ENCODE measurements around the gene GBE1. TPM values are rescaled to one million over a fixed set of nuclear protein-coding genes. Genes with fewer than 3 reads are reported as not detected.
"Not testable (repeated sequence)": the region's sequence is repeated elsewhere in the genome, so short reads cannot be mapped to it uniquely, and the experiment has no call there.

The GBE1 gene
- total RNA-seq, 6 experiments from 2014 or later, result 78.3 to 93.4 (median 87.8) TPM

- no peaks in the 10 kb centered on the region for H3K9me3 Mint-ChIP-seq
- no peak overlapping the region for H3K27ac Mint-ChIP-seq
Measured at GRCh38 chr3:81770710-81771109, 9.3 kb upstream of the GBE1 start.

GRCh38 chr3:81769299-81769698, 7.9 kb upstream of the GBE1 start:
- H3K36me3 Mint-ChIP-seq (ENCODE audit: low read depth), result no peaks in the 10 kb centered on the region
- H3K9me3 Mint-ChIP-seq, result no peaks in the 10 kb centered on the region
- DNase-seq, result no peak
- H3K27me3 Mint-ChIP-seq (ENCODE audit: insufficient read depth), result peaks cover 8% of the 10 kb centered on the region
- H3K4me1 Mint-ChIP-seq (ENCODE audit: low read depth), result peaks cover 9% of the 10 kb centered on the region; the same call in 1 of the 2 replicates
- no peak for TF ChIP-seq CTCF (IDR thresholded peaks at IDR 0.05)
- no peak overlapping the region for H3K27ac Mint-ChIP-seq
- no peak overlapping the region for H3K4me3 Mint-ChIP-seq

More at GRCh38 chr3:81770710-81771109, 9.3 kb upstream of the GBE1 start:
- H3K4me3 Mint-ChIP-seq, result no peak overlapping the region
- no peak for TF ChIP-seq CTCF (IDR thresholded peaks at IDR 0.05)
- DNase-seq, result no peak
- peaks cover 8% of the 10 kb centered on the region for H3K27me3 Mint-ChIP-seq (ENCODE audit: insufficient read depth)
- no peaks in the 10 kb centered on the region for H3K36me3 Mint-ChIP-seq (ENCODE audit: low read depth)
- H3K4me1 Mint-ChIP-seq (ENCODE audit: low read depth), result no peaks in the 10 kb centered on the region

GRCh38 chr3:81767250-81767859, 5.9 kb upstream of the GBE1 start:
- DNase-seq; H3K27me3 Mint-ChIP-seq (ENCODE audit: insufficient read depth); H3K27ac Mint-ChIP-seq; H3K9me3 Mint-ChIP-seq; H3K4me3 Mint-ChIP-seq; H3K36me3 Mint-ChIP-seq (ENCODE audit: low read depth): not testable (repeated sequence)
- H3K4me1 Mint-ChIP-seq (ENCODE audit: low read depth), result peaks cover 18% of the 10 kb centered on the region

GRCh38 chr3:81765400-81765799, 4.0 kb upstream of the GBE1 start:
- H3K4me3 Mint-ChIP-seq, result no peak overlapping the region
- TF ChIP-seq CTCF (IDR thresholded peaks at IDR 0.05), result no peak
- H3K27me3 Mint-ChIP-seq (ENCODE audit: insufficient read depth), result peaks cover 3% of the 10 kb centered on the region; the same call in 1 of the 2 replicates
- no peak overlapping the region for H3K27ac Mint-ChIP-seq
- no peak for DNase-seq
- no peaks in the 10 kb centered on the region for H3K9me3 Mint-ChIP-seq
- 0 out of 2 replicates have a peak, but pooled peaks cover 5% of the 10 kb centered on the region for H3K36me3 Mint-ChIP-seq (ENCODE audit: low read depth)
- peaks cover 23% of the 10 kb centered on the region for H3K4me1 Mint-ChIP-seq (ENCODE audit: low read depth)

GRCh38 chr3:81764665-81765064, 3.2 kb upstream of the GBE1 start:
- Mint-ChIP-seq H3K4me1 (ENCODE audit: low read depth) (peaks cover 31% of the 10 kb centered on the region), H3K9me3 (no peaks in the 10 kb centered on the region), H3K27me3 (ENCODE audit: insufficient read depth) (peaks cover 3% of the 10 kb centered on the region; the same call in 1 of the 2 replicates), H3K4me3 (no peak overlapping the region), H3K36me3 (ENCODE audit: low read depth) (peaks cover 12% of the 10 kb centered on the region; the same call in 1 of the 2 replicates), H3K27ac (no peak overlapping the region)
- TF ChIP-seq CTCF (IDR thresholded peaks at IDR 0.05), result no peak
- no peak for DNase-seq

DNA sequence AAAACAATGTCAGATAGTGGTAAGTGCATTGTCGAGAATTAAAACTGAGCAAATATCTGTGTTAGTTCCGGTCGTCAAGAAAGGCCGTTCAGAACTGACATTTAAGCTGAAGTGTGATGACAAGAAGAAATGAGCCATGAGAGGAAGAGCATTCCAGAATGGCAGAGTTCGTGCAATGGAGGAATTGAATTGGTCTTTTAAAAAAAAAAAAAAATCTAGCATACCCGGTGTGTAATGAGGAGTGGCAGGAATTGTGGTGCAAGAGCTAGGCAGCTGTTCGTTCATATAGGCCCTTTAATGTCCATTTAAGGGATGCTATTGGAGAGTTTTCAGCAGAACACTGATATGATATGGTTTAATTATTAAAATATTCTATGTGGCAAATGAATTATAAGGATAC, 2.6 kb upstream of the GBE1 start:
- peaks cover 19% of the 10 kb centered on the region for H3K36me3 Mint-ChIP-seq (ENCODE audit: low read depth)
- no peak overlapping the region for H3K4me3 Mint-ChIP-seq
- H3K4me1 Mint-ChIP-seq (ENCODE audit: low read depth), result peaks cover 37% of the 10 kb centered on the region
- H3K27ac Mint-ChIP-seq, result no peak overlapping the region
- no peaks in the 10 kb centered on the region for H3K9me3 Mint-ChIP-seq
- H3K27me3 Mint-ChIP-seq (ENCODE audit: insufficient read depth), result peaks cover 3% of the 10 kb centered on the region; the same call in 1 of the 2 replicates
- TF ChIP-seq CTCF (IDR thresholded peaks at IDR 0.05), result no peak
- DNase-seq, result no peak

Measured in HFFc6 (cell line).